Measurements from ENCODE around the gene THOC2.
"Not testable (repeated sequence)": the region's sequence is repeated elsewhere in the genome, so short reads cannot be mapped to it uniquely, and the experiment has no call there.

The THOC2 gene

GRCh38 chrX:123732670-123733363 lies at the start of gene THOC2:
THOC2 (minus strand) TSS chrX:123733052; CDS start chrX:123733022, 30 bp downstream.
- Mint-ChIP-seq H3K4me3 (peak within 1 kb of the TSS; percentile 95), H3K27ac (peak within 1 kb of the TSS; percentile 93), H3K9me3 (no peaks in the 10 kb centered on the region), H3K4me1 (ENCODE audit: low read depth) (peaks cover 39% of the 10 kb centered on the region), H3K36me3 (ENCODE audit: low read depth) (no peaks in the 10 kb centered on the region), H3K27me3 (no peaks in the 10 kb centered on the region)

GRCh38 chrX:123781786-123782185 lies 48.9 kb upstream of the THOC2 start:
- H3K9me3 Mint-ChIP-seq; H3K27ac Mint-ChIP-seq; H3K4me3 Mint-ChIP-seq; H3K36me3 Mint-ChIP-seq (ENCODE audit: low read depth); H3K27me3 Mint-ChIP-seq; H3K4me1 Mint-ChIP-seq (ENCODE audit: low read depth): not testable (repeated sequence)

GRCh38 chrX:123779908-123780396 lies 47.1 kb upstream of the THOC2 start:
- Mint-ChIP-seq H3K9me3 (no peaks in the 10 kb centered on the region), H3K4me3 (no peak overlapping the region), H3K27ac (no peak overlapping the region), H3K27me3 (no peaks in the 10 kb centered on the region), H3K4me1 (ENCODE audit: low read depth) (peaks cover 3% of the 10 kb centered on the region), H3K36me3 (ENCODE audit: low read depth) (no peaks in the 10 kb centered on the region)

- Mint-ChIP-seq H3K27me3 (no peaks in the 10 kb centered on the region), H3K9me3 (no peaks in the 10 kb centered on the region), H3K36me3 (ENCODE audit: low read depth) (no peaks in the 10 kb centered on the region), H3K4me3 (no peak overlapping the region), H3K4me1 (ENCODE audit: low read depth) (no peaks in the 10 kb centered on the region), H3K27ac (no peak overlapping the region)
Measured at GRCh38 chrX:123773258-123773988, 40.6 kb upstream of the THOC2 start.

GRCh38 chrX:123771449-123772064 lies 38.7 kb upstream of the THOC2 start:
- Mint-ChIP-seq H3K4me1 (ENCODE audit: low read depth) (no peaks in the 10 kb centered on the region), H3K27me3 (no peaks in the 10 kb centered on the region), H3K36me3 (ENCODE audit: low read depth) (no peaks in the 10 kb centered on the region), H3K27ac (no peak overlapping the region), H3K4me3 (no peak overlapping the region), H3K9me3 (no peaks in the 10 kb centered on the region)

GRCh38 chrX:123764967-123765871 lies 32.4 kb upstream of the THOC2 start:
- Mint-ChIP-seq H3K36me3 (ENCODE audit: low read depth) (no peaks in the 10 kb centered on the region), H3K4me3 (peak overlapping the region; percentile 77), H3K27me3 (no peaks in the 10 kb centered on the region), H3K9me3 (no peaks in the 10 kb centered on the region), H3K4me1 (ENCODE audit: low read depth) (peaks cover 9% of the 10 kb centered on the region), H3K27ac (peak overlapping the region; percentile 71)

GRCh38 chrX:123759849-123760248 lies 27.0 kb upstream of the THOC2 start:
- not testable (repeated sequence) for H3K27ac Mint-ChIP-seq; H3K4me1 Mint-ChIP-seq (ENCODE audit: low read depth); H3K4me3 Mint-ChIP-seq; H3K9me3 Mint-ChIP-seq; H3K27me3 Mint-ChIP-seq; H3K36me3 Mint-ChIP-seq (ENCODE audit: low read depth)

- not testable (repeated sequence) for H3K27me3 Mint-ChIP-seq; H3K4me3 Mint-ChIP-seq; H3K36me3 Mint-ChIP-seq (ENCODE audit: low read depth); H3K4me1 Mint-ChIP-seq (ENCODE audit: low read depth); H3K9me3 Mint-ChIP-seq; H3K27ac Mint-ChIP-seq
Measured at GRCh38 chrX:123757794-123758193, 24.9 kb upstream of the THOC2 start.

- Mint-ChIP-seq H3K9me3 (no peaks in the 10 kb centered on the region), H3K27me3 (peaks cover 4% of the 10 kb centered on the region), H3K27ac (no peak overlapping the region), H3K4me3 (no peak overlapping the region), H3K4me1 (ENCODE audit: low read depth) (no peaks in the 10 kb centered on the region), H3K36me3 (ENCODE audit: low read depth) (no peaks in the 10 kb centered on the region)
Measured at GRCh38 chrX:123756320-123756719, 23.5 kb upstream of the THOC2 start.

GRCh38 chrX:123755107-123755506 lies 22.3 kb upstream of the THOC2 start:
- H3K27ac Mint-ChIP-seq: no peak overlapping the region
- peaks cover 4% of the 10 kb centered on the region for H3K27me3 Mint-ChIP-seq
- H3K4me3 Mint-ChIP-seq: no peak overlapping the region
- H3K36me3 Mint-ChIP-seq (ENCODE audit: low read depth): no peaks in the 10 kb centered on the region
- no peaks in the 10 kb centered on the region for H3K9me3 Mint-ChIP-seq
- no peaks in the 10 kb centered on the region for H3K4me1 Mint-ChIP-seq (ENCODE audit: low read depth)

GRCh38 chrX:123753656-123754350 lies 21.0 kb upstream of the THOC2 start:
- H3K27ac Mint-ChIP-seq: no peak overlapping the region
- H3K27me3 Mint-ChIP-seq: peaks cover 4% of the 10 kb centered on the region
- H3K9me3 Mint-ChIP-seq: no peaks in the 10 kb centered on the region
- no peaks in the 10 kb centered on the region for H3K4me1 Mint-ChIP-seq (ENCODE audit: low read depth)
- H3K36me3 Mint-ChIP-seq (ENCODE audit: low read depth): no peaks in the 10 kb centered on the region
- no peak overlapping the region for H3K4me3 Mint-ChIP-seq

- Mint-ChIP-seq H3K4me1 (ENCODE audit: low read depth) (no peaks in the 10 kb centered on the region), H3K36me3 (ENCODE audit: low read depth) (no peaks in the 10 kb centered on the region), H3K27me3 (no peaks in the 10 kb centered on the region), H3K27ac (no peak overlapping the region), H3K9me3 (no peaks in the 10 kb centered on the region), H3K4me3 (no peak overlapping the region)
Measured at GRCh38 chrX:123749643-123750042, 16.8 kb upstream of the THOC2 start.

GRCh38 chrX:123745511-123745910 lies 12.7 kb upstream of the THOC2 start:
- H3K4me1 Mint-ChIP-seq (ENCODE audit: low read depth): no peaks in the 10 kb centered on the region
- H3K27me3 Mint-ChIP-seq: no peaks in the 10 kb centered on the region
- H3K9me3 Mint-ChIP-seq: no peaks in the 10 kb centered on the region
- no peak overlapping the region for H3K4me3 Mint-ChIP-seq
- no peak overlapping the region for H3K27ac Mint-ChIP-seq
- H3K36me3 Mint-ChIP-seq (ENCODE audit: low read depth): no peaks in the 10 kb centered on the region

- no peaks in the 10 kb centered on the region for H3K27me3 Mint-ChIP-seq
- H3K27ac Mint-ChIP-seq: no peak overlapping the region
- no peak overlapping the region for H3K4me3 Mint-ChIP-seq
- no peaks in the 10 kb centered on the region for H3K9me3 Mint-ChIP-seq
- H3K36me3 Mint-ChIP-seq (ENCODE audit: low read depth): no peaks in the 10 kb centered on the region
- no peaks in the 10 kb centered on the region for H3K4me1 Mint-ChIP-seq (ENCODE audit: low read depth)
Measured at GRCh38 chrX:123743312-123743711, 10.5 kb upstream of the THOC2 start.

Measured in stimulated activated naive CD8-positive, alpha-beta T cell treated with anti-CD3 and anti-CD28 coated beads, Interleukin-15, Interleukin-2, amounts not matched to agents 100 ng/mL and 50 ng/mL, for 24 hours (primary cell).